Stomach smooth muscle (tissue), 2 donors: ENCODE measurements around the gene MSGN1.
A peak's percentile ranks its signal among the peaks of the same experiment; 100 is the strongest.
"Not testable (repeated sequence)": the region's sequence is repeated elsewhere in the genome, so short reads cannot be mapped to it uniquely, and the experiment has no call there.

Experiments used
- H3K27ac ChIP-seq: one replicate; pipeline ENCODE4 v1.7.0; 2013; ENCODE audit warnings: mild to moderate bottlenecking, low read length, inconsistent platforms
- H3K27me3 ChIP-seq, 2 donors: one replicate each; pipeline ENCODE4 v1.7.0; 2013; ENCODE audit warnings: low read length in 2 of 2; ENCODE audit not compliant: insufficient read depth in 2 of 2, control insufficient read depth in 1 of 2
- H3K36me3 ChIP-seq, 2 donors: one replicate each; pipeline ENCODE4 v1.7.0; 2013; ENCODE audit warnings: low read length in 2 of 2; ENCODE audit not compliant: control insufficient read depth in 2 of 2, insufficient read depth in 2 of 2
- H3K4me1 ChIP-seq: one replicate; pipeline ENCODE4 v1.7.0; 2013; ENCODE audit warnings: low read length; ENCODE audit not compliant: control insufficient read depth, insufficient read depth
- H3K4me3 ChIP-seq, 2 donors: one replicate each; pipeline ENCODE4 v1.7.0; 2013; ENCODE audit warnings: low read length in 2 of 2
- H3K9ac ChIP-seq, 2 donors: one replicate each; pipeline ENCODE4 v1.7.0; 2013; ENCODE audit warnings: low read length in 2 of 2, mild to moderate bottlenecking in 1 of 2
- H3K9me3 ChIP-seq, 2 donors: one replicate each; pipeline ENCODE4 v1.7.0; 2013; ENCODE audit warnings: low read length in 2 of 2; ENCODE audit not compliant: control insufficient read depth in 2 of 2
- donor health status: healthy.
- donor health status: Pancreatic carcinoma.

MSGN1 gene

DNA sequence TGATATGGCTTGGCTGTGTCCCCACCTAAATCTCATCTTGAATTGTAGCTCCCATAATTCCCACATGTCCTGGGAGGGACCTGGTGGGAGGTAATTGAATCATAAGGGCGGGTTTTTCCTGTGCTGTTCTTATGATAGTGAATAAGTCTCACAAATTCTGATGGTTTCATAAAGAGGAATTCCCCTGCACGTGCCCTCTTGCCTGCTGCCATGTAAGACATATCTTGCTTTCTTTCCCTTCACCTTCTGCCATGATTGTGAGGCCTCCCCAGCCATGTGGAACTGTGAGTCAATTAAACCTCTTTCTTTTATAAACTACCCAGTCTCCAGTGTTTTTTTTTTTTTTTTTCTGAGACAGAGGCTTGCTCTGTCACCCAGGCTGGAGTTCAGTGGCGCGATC lies 7.4 kb downstream of the MSGN1 start:
- H3K27ac ChIP-seq, H3K27me3 ChIP-seq, H3K9ac ChIP-seq, H3K4me3 ChIP-seq, H3K36me3 ChIP-seq, H3K9me3 ChIP-seq: not testable (repeated sequence)
- peaks cover 14% of the 10 kb centered on the region for H3K4me1 ChIP-seq

DNA sequence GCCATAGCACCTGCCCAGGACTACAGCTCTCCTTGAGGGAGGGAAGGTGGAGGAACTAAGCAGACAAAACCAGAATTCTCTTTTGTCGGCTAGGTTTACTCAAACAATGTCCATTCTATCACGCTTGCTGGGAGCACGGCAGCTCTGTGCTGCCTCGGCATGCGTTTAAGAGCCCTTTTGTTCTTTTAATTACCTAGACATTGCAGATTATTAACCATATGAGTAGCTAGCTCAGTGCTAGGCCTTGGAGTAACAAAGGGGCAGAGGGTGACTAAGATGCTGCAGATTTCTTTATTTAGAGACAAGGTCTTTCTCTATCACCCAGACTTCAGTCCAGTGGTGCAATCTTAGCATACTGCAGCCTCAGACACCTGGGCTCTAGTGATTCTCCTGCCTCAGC lies 11.1 kb downstream of the MSGN1 start:
- peaks cover 7 to 14% of the 10 kb centered on the region in 2 donors for H3K27me3 ChIP-seq
- H3K9me3 ChIP-seq: no peaks in the 10 kb centered on the region
- no peaks in the 10 kb centered on the region for H3K36me3 ChIP-seq
- no peak overlapping the region for H3K9ac ChIP-seq
- peaks cover 6% of the 10 kb centered on the region for H3K4me1 ChIP-seq
- no peak overlapping the region for H3K4me3 ChIP-seq
- H3K27ac ChIP-seq: no peak overlapping the region

DNA sequence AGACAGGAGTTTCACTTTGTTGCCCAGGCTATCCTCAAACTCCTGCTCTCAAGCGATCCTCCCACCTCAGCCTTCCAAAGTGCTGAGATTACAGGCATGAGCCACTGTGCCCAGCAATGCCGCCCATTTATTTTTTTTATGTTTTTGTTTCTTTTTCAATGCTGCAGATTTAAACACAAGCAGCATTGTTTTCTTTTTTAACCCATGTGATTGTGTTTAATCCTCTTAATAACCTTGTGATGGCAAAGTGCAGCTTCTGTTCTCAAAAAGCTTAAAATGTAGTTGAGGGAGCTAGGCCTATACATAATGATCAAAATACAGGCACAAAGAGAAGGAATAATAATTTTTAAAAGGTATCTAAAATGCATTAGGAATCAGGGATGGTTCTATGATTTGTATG lies 11.5 kb downstream of the MSGN1 start:
- H3K9ac ChIP-seq: no peak overlapping the region
- peaks cover 7 to 14% of the 10 kb centered on the region in 2 donors for H3K27me3 ChIP-seq
- H3K9me3 ChIP-seq: no peaks in the 10 kb centered on the region
- peaks cover 4% of the 10 kb centered on the region for H3K4me1 ChIP-seq
- no peak overlapping the region for H3K27ac ChIP-seq
- H3K36me3 ChIP-seq: no peaks in the 10 kb centered on the region
- H3K4me3 ChIP-seq: no peak overlapping the region

DNA sequence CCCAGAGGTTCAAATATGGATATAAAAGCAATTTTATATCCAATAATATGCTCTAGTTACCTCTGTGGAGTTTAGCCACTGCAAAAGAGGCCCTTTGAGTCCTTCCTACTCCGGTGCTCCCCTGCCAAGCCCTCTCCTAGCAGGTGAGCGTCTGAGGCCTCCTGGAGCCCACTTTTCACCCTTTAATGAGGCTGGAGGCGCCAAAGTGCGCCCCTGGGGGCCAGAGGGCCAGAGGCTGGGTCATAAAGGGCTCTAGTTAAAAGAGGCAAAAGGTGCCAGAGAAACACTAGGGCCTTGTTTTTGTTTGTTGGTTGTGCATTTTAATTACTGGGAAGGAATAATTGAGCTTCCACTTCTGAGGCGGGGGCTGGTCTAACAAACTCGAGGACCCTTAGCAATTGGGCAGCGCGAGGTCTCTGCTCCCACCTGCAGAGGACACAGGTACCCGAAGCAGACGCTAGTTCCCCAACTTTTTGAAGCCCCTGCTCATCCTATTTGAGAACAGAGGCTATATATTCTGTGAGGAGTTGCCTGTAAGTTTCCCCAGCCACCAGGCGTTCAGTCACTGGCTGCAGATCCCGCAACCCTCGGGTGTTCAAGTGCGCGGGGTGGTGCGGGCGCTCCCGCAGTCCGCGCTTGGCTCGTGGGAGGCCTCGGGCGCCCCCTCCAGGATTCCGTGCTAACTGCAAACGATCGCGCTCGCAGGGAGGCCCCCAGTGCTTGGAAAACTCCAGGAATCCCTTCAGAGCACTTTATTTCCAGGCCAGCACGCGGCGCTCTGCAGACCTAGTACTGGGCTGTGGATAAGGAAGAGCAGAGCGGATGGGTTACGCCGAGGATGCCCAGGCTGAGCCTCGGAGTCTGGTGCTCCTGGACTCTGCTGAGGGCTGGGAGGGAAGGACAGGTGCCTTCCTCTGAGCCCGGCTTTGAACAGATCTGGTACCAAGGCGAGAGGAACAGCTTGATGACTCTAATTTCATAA lies 14.1 kb downstream of the MSGN1 start:
- peaks cover 4% of the 10 kb centered on the region for H3K4me1 ChIP-seq
- no peaks in the 10 kb centered on the region for H3K9me3 ChIP-seq
- peak overlapping the region; percentile 22 to 52 for H3K4me3 ChIP-seq
- H3K27ac ChIP-seq: no peak overlapping the region
- H3K36me3 ChIP-seq: no peaks in the 10 kb centered on the region
- peaks cover 7 to 14% of the 10 kb centered on the region in 2 donors for H3K27me3 ChIP-seq
- no peak overlapping the region for H3K9ac ChIP-seq

DNA sequence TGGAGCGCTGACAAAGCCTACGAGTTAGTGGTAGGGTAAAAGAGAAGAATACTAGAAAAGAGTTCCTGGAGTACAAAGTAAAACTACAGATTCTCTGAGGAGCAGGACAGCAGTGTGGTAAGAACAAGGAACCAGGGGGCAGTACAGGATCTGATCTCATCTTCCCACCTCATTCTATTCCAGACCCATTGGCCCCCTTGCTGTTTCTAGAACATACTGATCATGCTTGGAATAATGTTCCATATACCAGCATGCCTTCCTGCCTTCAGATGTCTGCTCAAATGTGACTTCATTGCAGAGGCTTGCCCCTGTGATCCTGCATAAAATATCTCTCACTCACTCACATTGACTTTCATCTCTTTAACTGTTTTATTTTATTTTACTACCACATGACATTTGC lies 19.3 kb downstream of the MSGN1 start:
- no peaks in the 10 kb centered on the region for H3K9me3 ChIP-seq
- H3K9ac ChIP-seq: no peak overlapping the region
- H3K4me1 ChIP-seq: peaks cover 4% of the 10 kb centered on the region
- H3K27ac ChIP-seq: no peak overlapping the region
- H3K4me3 ChIP-seq: no peak overlapping the region
- H3K36me3 ChIP-seq: no peaks in the 10 kb centered on the region
- peaks cover under 1 to 6% of the 10 kb centered on the region in 2 donors for H3K27me3 ChIP-seq

DNA sequence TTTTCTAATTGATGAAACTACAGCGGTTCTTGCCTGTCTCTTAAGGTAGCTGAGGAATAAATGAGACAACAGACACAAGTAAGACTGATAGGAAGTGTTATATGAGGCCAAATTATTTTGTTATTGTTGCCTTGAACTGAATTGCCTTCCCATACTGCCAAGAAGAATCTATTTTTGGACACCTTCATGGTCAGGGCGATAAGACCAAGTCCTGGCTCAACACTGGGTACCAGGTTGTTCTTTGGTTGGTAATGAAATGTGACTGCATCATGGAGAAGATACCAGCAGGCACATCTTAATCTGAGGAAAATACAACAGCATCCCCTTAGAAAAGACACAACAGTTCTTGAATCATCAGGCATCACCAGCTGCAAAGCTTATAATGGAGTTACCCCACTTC lies 23.7 kb downstream of the MSGN1 start:
- Histone ChIP-seq H3K27ac (no peak overlapping the region), H3K9ac (no peak overlapping the region), H3K36me3 (no peaks in the 10 kb centered on the region), H3K27me3 (no peaks in the 10 kb centered on the region), H3K9me3 (no peaks in the 10 kb centered on the region), H3K4me1 (no peaks in the 10 kb centered on the region), H3K4me3 (no peak overlapping the region)

DNA sequence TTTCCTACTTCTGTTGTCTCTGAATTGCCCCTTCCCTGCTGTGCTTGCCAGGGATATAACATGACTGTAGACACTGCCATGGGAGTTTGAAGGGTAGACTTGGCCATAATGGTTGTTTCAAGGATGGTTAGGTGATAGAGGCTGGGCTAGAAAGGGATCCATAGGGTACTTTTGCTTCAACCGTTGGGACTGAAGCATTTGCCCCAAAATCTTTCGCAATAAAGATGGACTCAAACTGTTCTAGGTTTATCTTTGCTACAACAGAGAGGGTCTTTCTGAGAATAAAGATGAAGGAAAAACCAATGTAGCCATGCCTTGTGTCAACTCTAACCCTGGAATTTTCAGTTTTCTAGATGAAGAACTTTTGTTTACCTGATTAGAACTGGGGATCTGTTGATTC lies 27.2 kb downstream of the MSGN1 start:
- Histone ChIP-seq H3K27ac (no peak overlapping the region), H3K27me3 (no peaks in the 10 kb centered on the region)

DNA sequence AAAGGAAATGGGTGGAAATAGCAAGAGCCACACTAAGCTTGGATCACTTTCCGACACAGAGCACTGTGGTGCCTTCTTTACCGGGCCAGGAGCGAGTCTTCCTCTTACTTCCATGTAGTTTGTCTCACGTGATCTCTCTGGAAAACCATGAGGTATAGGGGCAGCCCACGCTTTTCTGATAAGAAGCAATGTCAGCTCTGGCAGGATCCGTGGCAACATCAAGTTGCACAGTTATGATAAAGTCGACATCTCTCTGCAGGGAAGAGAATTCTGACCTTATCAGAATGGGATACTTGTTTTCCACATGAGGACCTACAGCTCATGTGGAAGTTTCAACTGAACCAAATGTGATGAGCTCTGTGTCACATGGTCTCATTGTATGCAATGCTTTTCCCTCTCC lies 29.5 kb downstream of the MSGN1 start:
- Histone ChIP-seq H3K27me3 (no peaks in the 10 kb centered on the region), H3K4me3 (no peak overlapping the region), H3K36me3 (no peaks in the 10 kb centered on the region), H3K9ac (no peak overlapping the region), H3K4me1 (no peaks in the 10 kb centered on the region), H3K9me3 (no peaks in the 10 kb centered on the region), H3K27ac (no peak overlapping the region)

More for the DNA sequence above, 27.2 kb downstream of the MSGN1 start:
- Histone ChIP-seq H3K9me3 (no peaks in the 10 kb centered on the region), H3K4me3 (no peak overlapping the region), H3K9ac (no peak overlapping the region), H3K36me3 (no peaks in the 10 kb centered on the region), H3K4me1 (no peaks in the 10 kb centered on the region)

DNA sequence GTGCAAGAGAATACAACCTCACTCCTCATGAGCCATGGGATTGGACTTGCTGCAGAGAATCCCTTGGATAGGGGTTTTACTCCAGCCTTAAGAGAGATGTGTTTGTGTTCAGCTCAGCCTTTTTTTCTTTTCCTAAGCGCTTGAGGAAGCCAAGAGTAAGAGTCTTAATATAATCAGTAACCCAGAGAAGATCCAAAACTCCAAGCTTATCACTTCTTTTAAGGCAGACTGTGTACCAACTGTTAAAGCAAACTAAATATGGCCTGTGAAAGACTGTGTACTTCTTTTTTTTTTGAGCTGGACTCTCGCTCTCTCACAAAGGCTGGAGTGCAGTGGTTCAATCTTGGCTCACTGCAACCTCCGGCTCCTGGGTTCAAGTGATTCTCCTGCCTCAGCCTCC lies 30.4 kb downstream of the MSGN1 start:
- H3K27me3 ChIP-seq: no peaks in the 10 kb centered on the region
- no peak overlapping the region for H3K9ac ChIP-seq
- H3K4me1 ChIP-seq: no peaks in the 10 kb centered on the region
- H3K36me3 ChIP-seq: no peaks in the 10 kb centered on the region
- H3K4me3 ChIP-seq: no peak overlapping the region
- H3K9me3 ChIP-seq: no peaks in the 10 kb centered on the region
- no peak overlapping the region for H3K27ac ChIP-seq

DNA sequence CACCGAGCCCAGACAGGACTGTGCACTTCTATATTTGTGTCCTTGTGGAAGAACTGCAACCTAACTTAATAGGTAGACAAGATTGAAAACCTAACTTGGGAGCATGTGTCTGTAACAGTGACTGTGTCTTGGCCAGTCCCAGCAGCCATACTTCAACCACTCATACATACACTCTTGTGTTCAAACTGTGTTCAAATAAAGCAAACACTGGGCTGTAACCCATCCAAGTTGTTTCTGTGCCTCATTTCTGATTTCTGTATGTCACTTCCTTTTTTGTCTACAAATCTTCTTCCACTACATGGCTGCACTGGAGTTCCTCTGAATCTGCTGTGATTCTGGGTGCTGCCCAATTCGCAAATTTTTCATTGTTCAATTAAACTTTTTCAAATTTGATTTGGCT lies 31.0 kb downstream of the MSGN1 start:
- Histone ChIP-seq H3K27me3 (no peaks in the 10 kb centered on the region), H3K4me1 (peaks cover 5% of the 10 kb centered on the region), H3K9ac (no peak overlapping the region), H3K9me3 (no peaks in the 10 kb centered on the region), H3K4me3 (no peak overlapping the region), H3K36me3 (no peaks in the 10 kb centered on the region), H3K27ac (no peak overlapping the region)

DNA sequence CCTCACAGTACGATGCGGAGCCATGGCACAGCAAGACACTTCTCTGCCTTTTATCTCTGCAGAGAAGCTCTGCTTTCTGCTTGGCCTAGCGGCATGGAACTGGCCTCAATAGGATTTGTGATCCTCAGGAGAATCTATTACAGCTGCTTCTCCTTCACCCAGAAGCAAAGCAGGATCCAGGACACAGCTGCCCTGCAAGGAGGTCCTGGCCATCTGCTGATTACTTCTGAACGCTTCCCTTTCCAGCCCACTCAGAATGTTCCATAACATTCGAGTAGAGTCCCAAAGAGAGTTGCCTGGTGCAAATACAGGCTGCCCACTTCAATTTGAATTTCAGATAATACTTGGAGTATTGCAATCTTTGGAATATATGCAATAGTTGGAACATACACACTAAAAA lies 33.0 kb downstream of the MSGN1 start:
- no peak overlapping the region for H3K27ac ChIP-seq
- peaks cover 7% of the 10 kb centered on the region for H3K4me1 ChIP-seq
- H3K9me3 ChIP-seq: no peaks in the 10 kb centered on the region
- no peak overlapping the region for H3K9ac ChIP-seq
- H3K4me3 ChIP-seq: no peak overlapping the region
- no peaks in the 10 kb centered on the region for H3K36me3 ChIP-seq
- H3K27me3 ChIP-seq: no peaks in the 10 kb centered on the region
